Skeletal muscle tissue (tissue), 4 donors: ENCODE results near the gene MGST2. TPM values are rescaled to one million over a fixed set of nuclear protein-coding genes. Genes with fewer than 3 reads are reported as not detected.

Experiments used
- H3K27ac ChIP-seq: one replicate; pipeline ENCODE4 v1.7.0; 2013; ENCODE audit warnings: mild to moderate bottlenecking, low read depth, low read length, inconsistent platforms
- H3K27me3 ChIP-seq, 3 donors: one replicate each; pipeline ENCODE4 v1.7.0; 2013; ENCODE audit warnings: low read length in 3 of 3; ENCODE audit not compliant: control insufficient read depth in 3 of 3, insufficient read depth in 3 of 3
- H3K36me3 ChIP-seq, 3 donors: one replicate each; pipeline ENCODE4 v1.7.0; 2013; ENCODE audit warnings: low read length in 3 of 3; ENCODE audit not compliant: control insufficient read depth in 3 of 3, insufficient read depth in 3 of 3
- H3K4me1 ChIP-seq, 3 donors: one replicate each; pipeline ENCODE4 v1.7.0; 2013; ENCODE audit warnings: low read length in 3 of 3, mild to moderate bottlenecking in 3 of 3; ENCODE audit not compliant: control insufficient read depth in 3 of 3, insufficient read depth in 3 of 3
- H3K4me3 ChIP-seq, 3 donors: one replicate each; pipeline ENCODE4 v1.7.0; 2013; ENCODE audit warnings: low read length in 3 of 3
- H3K9ac ChIP-seq, 3 donors: one replicate each; pipeline ENCODE4 v1.7.0; 2013; ENCODE audit warnings: low read length in 3 of 3, mild to moderate bottlenecking in 3 of 3, moderate library complexity in 2 of 3, low read depth in 1 of 3
- H3K9me3 ChIP-seq, 3 donors: one replicate each; pipeline ENCODE4 v1.7.0; 2013; ENCODE audit warnings: low read length in 3 of 3; ENCODE audit not compliant: control insufficient read depth in 3 of 3
- total RNA-seq: library from RNA; depleted of rRNA; stranded (reverse); fragments of >200 nt; gene quantifications from one replicate; pipeline ENCODE4 v1.2.3, GENCODE V29; 2014
- donor health status: Osteomylitis.

Gene MGST2
- total RNA-seq, 1 donor from 2014 or later = 37.6 TPM

- peak overlapping the region; percentile 74 to 82 (median 78) for H3K4me3 ChIP-seq
- peak overlapping the region; percentile 62 for H3K27ac ChIP-seq
- H3K4me1 ChIP-seq = peaks cover 17 to 31% (median 18%) of the 10 kb centered on the region in 3 donors
- no peaks in the 10 kb centered on the region for H3K27me3 ChIP-seq
- no peaks in the 10 kb centered on the region for H3K36me3 ChIP-seq
- peak overlapping the region; percentile 82 to 88 (median 86) for H3K9ac ChIP-seq
- no peaks in the 10 kb centered on the region for H3K9me3 ChIP-seq
Observed at GRCh38 chr4:139734875-139735380, 69.3 kb downstream of the MGST2 start.

- Histone ChIP-seq H3K9me3 (no peaks in the 10 kb centered on the region), H3K4me1 (peaks cover 23 to 38% (median 25%) of the 10 kb centered on the region in 3 donors), H3K9ac (peak overlapping the region; percentile 57 to 86 (median 63)), H3K27me3 (no peaks in the 10 kb centered on the region), H3K27ac (peak overlapping the region; percentile 62), H3K36me3 (no peaks in the 10 kb centered on the region), H3K4me3 (peak overlapping the region; percentile 74 to 82 (median 78))
Observed at GRCh38 chr4:139735381-139736273, 70.0 kb downstream of the MGST2 start.

DNA sequence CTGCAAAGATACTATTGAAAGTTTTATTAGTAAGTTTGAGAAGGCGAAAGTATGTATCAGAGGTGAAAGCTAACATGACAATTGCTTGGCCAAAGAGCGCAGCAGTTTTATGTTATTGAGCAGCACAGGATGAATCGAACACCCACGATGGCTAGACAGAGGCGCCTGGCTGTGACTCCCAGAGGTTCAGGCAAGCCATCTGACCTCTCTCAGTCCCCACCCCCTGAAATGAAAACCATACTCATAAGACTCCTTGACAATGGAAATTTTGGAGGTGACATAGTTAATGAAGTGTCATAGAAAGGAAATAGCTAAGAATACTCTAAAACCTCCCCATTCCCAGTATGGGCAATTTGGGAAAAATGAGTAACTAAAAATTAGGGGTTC, 70.6 kb downstream of the MGST2 start:
- Histone ChIP-seq H3K9me3 (no peaks in the 10 kb centered on the region), H3K36me3 (no peaks in the 10 kb centered on the region), H3K4me3 (no peak overlapping the region), H3K27me3 (no peaks in the 10 kb centered on the region), H3K4me1 (peaks cover 29 to 44% (median 30%) of the 10 kb centered on the region in 3 donors), H3K27ac (peak overlapping the region; percentile 62), H3K9ac (no peak overlapping the region)

GRCh38 chr4:139736661-139737060, 71.0 kb downstream of the MGST2 start:
- Histone ChIP-seq H3K36me3 (no peaks in the 10 kb centered on the region), H3K27ac (peak overlapping the region; percentile 62), H3K9ac (no peak overlapping the region), H3K4me1 (peaks cover 30 to 45% (median 30%) of the 10 kb centered on the region in 3 donors), H3K27me3 (no peaks in the 10 kb centered on the region), H3K9me3 (no peaks in the 10 kb centered on the region), H3K4me3 (no peak overlapping the region)

DNA sequence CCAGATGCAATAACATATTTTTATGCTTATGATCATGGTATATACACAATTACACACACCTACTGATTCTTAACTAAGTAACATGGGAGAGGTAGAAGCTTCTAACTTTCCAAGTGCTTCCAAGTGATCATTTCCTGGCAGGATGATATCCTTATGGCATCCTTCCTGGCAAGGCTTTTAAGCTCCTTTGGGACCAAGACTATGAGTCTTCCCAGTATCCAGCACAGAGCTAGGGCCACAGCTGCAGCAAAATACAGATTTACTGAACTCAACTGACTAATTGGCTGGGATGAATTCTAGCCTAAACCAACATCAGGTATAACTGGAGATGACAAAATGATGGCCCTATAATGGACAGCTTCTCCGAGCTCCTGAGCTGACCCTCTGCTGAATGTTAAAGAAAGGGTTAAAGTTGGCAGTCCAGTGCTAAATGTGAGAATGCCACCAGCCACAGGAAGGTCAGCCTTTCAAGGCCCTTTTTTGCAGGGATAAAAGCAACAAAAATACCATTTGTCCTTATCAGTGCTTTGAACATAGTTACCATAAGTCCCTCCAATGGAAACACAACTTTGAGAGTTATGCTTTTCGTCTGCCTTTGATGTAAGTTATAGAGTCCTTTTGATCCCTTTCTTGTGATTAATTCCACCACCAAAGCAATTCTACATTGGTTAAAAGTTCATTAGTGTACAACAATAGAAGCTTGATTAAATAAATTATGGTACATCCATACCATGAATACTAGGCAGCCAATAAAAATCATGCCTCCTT, 73.4 kb downstream of the MGST2 start:
- no peaks in the 10 kb centered on the region for H3K36me3 ChIP-seq
- peaks cover 27 to 46% (median 28%) of the 10 kb centered on the region in 3 donors for H3K4me1 ChIP-seq
- no peak overlapping the region for H3K9ac ChIP-seq
- H3K9me3 ChIP-seq = no peaks in the 10 kb centered on the region
- peak overlapping the region; percentile 95 for H3K27ac ChIP-seq
- no peak overlapping the region for H3K4me3 ChIP-seq
- H3K27me3 ChIP-seq = no peaks in the 10 kb centered on the region

DNA sequence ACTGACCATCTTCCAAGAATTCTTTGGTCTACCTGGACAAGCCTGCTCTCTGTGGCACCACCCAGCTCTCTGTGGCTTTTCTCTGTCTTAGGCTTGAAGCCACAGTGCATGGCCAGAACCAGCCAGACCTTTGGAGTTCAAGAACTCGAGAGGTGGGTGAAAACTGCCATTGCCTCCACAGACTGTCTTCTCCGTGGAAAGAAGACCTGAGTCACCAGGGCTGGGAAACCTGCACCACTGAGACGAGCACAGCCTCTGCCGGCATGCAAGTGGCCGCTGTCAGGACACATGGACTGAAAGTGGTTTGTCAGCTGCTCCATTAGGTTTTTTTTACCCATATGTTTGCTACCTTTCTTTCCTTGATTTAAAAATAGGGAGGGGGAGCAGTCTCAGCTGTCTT, 74.5 kb downstream of the MGST2 start:
- peak overlapping the region; percentile 42 to 70 (median 46) for H3K4me3 ChIP-seq
- H3K4me1 ChIP-seq = peaks cover 21 to 40% (median 21%) of the 10 kb centered on the region in 3 donors
- no peaks in the 10 kb centered on the region for H3K9me3 ChIP-seq
- peak overlapping the region; percentile 71 to 81 (median 79) for H3K9ac ChIP-seq
- H3K36me3 ChIP-seq = no peaks in the 10 kb centered on the region
- peak overlapping the region; percentile 95 for H3K27ac ChIP-seq
- no peaks in the 10 kb centered on the region for H3K27me3 ChIP-seq

DNA sequence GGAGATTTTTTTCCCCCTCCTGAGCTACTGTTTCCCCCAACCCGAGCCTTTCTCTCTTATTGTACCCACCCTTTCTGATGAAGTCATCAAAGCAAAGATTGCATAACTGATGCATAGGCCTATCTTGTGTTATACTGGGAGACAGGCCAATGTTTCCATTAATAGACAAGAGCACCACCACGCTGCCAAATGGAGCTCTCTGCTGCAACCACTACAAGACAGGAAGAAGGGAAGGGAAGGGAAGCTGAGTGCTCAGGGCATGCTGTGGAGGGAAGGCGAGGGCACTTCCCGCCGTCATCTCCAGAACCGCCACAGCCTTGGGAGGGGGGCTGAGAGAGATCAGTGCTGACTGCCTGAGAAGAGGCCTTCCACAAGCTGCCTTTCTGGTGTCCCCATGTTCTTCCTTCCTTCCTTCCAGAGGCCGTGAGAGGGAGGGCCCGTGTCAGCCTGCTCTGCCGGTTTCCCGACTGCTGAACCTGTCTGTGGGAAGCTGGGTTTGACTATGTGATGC, 75.0 kb downstream of the MGST2 start:
- Histone ChIP-seq H3K9ac (peak overlapping the region; percentile 71 to 81 (median 79)), H3K4me1 (peaks cover 21 to 37% (median 21%) of the 10 kb centered on the region in 3 donors), H3K9me3 (no peaks in the 10 kb centered on the region), H3K36me3 (no peaks in the 10 kb centered on the region), H3K27me3 (no peaks in the 10 kb centered on the region), H3K4me3 (peak overlapping the region; percentile 42 to 70 (median 55)), H3K27ac (peak overlapping the region; percentile 95)

DNA sequence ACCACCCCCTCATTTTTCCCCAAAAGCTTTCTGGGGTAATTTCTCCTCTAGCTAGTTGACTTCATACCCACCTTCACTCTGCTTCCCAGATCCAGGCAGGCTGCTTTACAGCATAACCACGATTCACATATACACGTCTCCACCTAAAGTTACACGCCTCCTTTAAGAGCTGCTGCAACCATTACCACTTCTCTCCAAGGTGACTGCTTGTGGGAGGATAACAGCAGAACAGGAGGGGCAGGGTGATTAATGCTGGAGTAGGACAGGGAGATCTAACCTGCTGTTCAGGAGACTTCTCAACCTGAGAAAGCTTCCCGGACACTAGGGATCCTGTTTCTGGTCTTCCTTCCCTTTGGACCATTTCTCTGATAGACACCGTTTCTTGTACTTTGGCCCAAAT, 77.4 kb downstream of the MGST2 start:
- Histone ChIP-seq H3K4me1 (peaks cover 18 to 29% (median 21%) of the 10 kb centered on the region in 3 donors), H3K4me3 (no peak overlapping the region), H3K9ac (no peak overlapping the region), H3K9me3 (no peaks in the 10 kb centered on the region), H3K36me3 (no peaks in the 10 kb centered on the region), H3K27me3 (no peaks in the 10 kb centered on the region), H3K27ac (no peak overlapping the region)

- H3K36me3 ChIP-seq = no peaks in the 10 kb centered on the region
Observed at GRCh38 chr4:139744232-139744631, 78.6 kb downstream of the MGST2 start.

More at GRCh38 chr4:139744232-139744631, 78.6 kb downstream of the MGST2 start:
- H3K27ac ChIP-seq = no peak overlapping the region
- H3K27me3 ChIP-seq = no peaks in the 10 kb centered on the region
- H3K9me3 ChIP-seq = no peaks in the 10 kb centered on the region
- peaks cover 16 to 23% (median 17%) of the 10 kb centered on the region in 3 donors for H3K4me1 ChIP-seq
- no peak overlapping the region for H3K4me3 ChIP-seq
- no peak overlapping the region for H3K9ac ChIP-seq
